Ecto neural progenitor cell (in vitro differentiated cells): ENCODE measurements around the gene CPLX3.

ENCODE experiments used
- DNase-seq: peaks from one replicate; pipeline ENCODE4 v3.0.0-alpha.2; 2018; ENCODE audit warnings: low spot score

The CPLX3 gene

DNA sequence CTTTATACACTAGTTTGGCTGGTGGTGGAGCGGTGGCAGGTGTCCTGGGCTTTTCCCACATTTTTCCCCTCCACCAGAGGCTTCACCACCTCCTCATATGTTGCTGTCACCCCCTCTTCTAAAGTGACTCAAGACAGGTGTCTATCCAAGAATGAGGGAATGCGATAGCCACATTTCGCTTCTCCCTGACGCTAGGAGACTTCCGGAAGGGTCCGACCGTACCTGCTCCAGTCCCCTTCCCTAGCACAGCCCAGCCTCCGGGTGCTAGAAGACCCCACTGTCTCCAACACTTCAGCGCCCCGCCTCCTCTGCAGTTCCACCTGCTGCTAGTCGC is 46.2 kb downstream of the CPLX3 start:
- no peak for DNase-seq

DNA sequence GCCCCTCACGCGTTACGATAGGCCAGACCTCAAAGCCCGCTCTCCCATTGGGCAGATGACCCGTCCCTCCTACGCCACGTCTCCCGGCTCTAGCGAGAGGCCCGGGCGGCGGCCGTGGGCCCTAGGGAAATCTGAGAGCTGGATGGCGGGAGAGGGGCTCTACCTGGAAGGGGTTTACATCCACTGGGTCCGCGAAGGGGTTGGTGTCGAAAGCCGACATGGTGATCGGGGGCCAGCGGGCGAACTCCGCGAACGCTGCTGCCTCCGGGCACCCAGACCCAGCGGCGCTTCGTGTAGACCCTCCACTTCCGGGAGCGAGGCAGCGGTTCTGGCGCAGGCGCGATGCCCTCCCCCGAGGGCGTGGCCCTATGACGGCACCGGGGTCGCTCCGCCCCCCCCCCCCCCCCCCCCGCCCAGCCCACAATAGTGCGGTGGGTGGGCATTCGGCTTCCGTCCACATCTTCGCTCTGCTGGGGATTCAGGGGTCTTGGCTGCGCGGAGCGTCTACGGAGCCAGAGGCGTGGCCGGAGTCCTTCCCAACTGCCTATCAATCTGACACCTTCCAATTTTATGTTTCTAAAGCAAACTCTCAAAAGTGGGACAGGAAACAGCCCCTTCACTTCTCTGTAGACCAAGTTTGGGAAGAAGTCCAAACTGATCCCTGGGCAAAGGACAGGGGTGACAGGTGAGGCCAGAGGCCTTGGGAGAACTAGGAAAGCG is 46.8 kb downstream of the CPLX3 start, which contains the start of gene SCAMP2:
Gene SCAMP2, minus strand, starts transcription at position 330 of the 720 bp plus-strand sequence. Its CDS starts 110 bp downstream, at position 220.
- DNase-seq, result peak; percentile 96

- no peak for DNase-seq
These were observed 47.5 kb downstream of the CPLX3 start for GRCh38 chr15:74873756-74874424.

DNA sequence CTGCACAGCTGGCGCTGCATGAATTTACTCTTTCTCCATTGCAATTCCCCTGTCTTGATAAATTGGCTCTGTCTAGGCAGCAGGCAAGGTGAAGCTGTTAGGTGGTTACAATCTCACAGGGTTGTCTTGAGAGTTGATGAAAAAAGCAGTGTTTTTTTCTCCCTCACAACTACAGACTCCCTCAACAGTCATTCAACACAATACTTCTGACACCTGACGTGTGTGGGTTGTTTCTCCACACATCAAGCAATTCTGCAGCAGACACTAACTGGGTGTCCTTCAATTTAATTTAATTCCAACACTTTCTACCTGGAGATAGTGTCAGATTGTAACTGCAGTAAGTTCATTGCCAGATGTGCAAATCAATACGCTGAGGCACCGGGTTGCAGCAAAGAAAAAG is 51.8 kb downstream of the CPLX3 start:
- DNase-seq, result no peak
